Progenitor cell of endocrine pancreas (in vitro differentiated cells): ENCODE data around the gene UBE3B. TPM values are rescaled to one million over a fixed set of nuclear protein-coding genes. Genes with fewer than 3 reads are reported as not detected.

Source experiments
- DNase-seq: peaks from one replicate; pipeline ENCODE4 v3.0.0; 2021; ENCODE audit warnings: low spot score; ENCODE audit not compliant: unreplicated experiment
- H3K27ac Mint-ChIP-seq: 2 replicates; pipeline ENCODE4 v1.8.0; 2021; ENCODE audit warnings: mild to moderate bottlenecking, moderate library complexity, mixed read lengths
- H3K27me3 Mint-ChIP-seq: 2 replicates; pipeline ENCODE4 v1.8.0; 2021; ENCODE audit warnings: mixed read lengths
- H3K36me3 Mint-ChIP-seq: 2 replicates; pipeline ENCODE4 v1.8.0; 2022; ENCODE audit warnings: mixed read lengths; ENCODE audit not compliant: insufficient read depth
- H3K4me1 Mint-ChIP-seq: 2 replicates; pipeline ENCODE4 v1.8.0; 2021; ENCODE audit warnings: low read depth, mixed read lengths
- H3K4me3 Mint-ChIP-seq: 2 replicates; pipeline ENCODE4 v1.8.0; 2021; ENCODE audit warnings: low read depth, mild to moderate bottlenecking, moderate library complexity, mixed read lengths
- H3K9me3 Mint-ChIP-seq: 2 replicates; pipeline ENCODE4 v1.8.0; 2021; ENCODE audit warnings: low read depth, mixed read lengths
- CTCF ChIP-seq: fragments of 200-600 bp; sonication (generic); IDR thresholded peaks from one replicate; pipeline ENCODE4 v1.5.0; 2021; ENCODE audit warnings: antibody characterized with exemption, mild to moderate bottlenecking; ENCODE audit not compliant: unreplicated experiment
- total RNA-seq: library from RNA; stranded (reverse); gene quantifications from 2 replicates; pipeline ENCODE4 v1.2.1, GENCODE V29; 2021

UBE3B gene
- total RNA-seq, 1 donor from 2014 or later = 41.8 TPM

- Mint-ChIP-seq H3K36me3 (peaks cover 33% of the 10 kb centered on the region), H3K9me3 (peaks cover 12% of the 10 kb centered on the region), H3K27me3 (no peaks in the 10 kb centered on the region), H3K4me1 (no peaks in the 10 kb centered on the region), H3K27ac (no peak overlapping the region), H3K4me3 (no peak overlapping the region)
- TF ChIP-seq CTCF = no peak
- DNase-seq = no peak
Measured at GRCh38 chr12:109496306-109496705, 18.9 kb downstream of the UBE3B start.

DNA sequence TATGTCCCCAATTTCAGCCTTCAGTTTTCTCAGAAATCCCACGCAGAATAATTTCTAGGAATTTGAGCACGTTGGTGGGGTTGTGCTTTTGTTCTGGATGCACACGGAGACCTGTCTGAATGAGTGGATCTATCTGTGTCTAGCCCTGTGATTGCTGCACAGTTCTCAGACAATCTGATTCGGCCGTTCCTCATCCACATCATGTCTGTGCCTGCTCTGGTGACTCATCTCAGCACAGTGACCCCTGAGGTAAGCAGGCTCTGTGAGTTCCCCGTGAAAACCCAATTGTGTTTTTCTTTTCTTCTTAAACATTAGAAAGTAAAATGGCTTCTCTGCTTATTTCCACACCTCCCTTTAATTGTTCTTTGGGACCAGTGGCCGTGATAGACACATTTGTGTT is 20.2 kb downstream of the UBE3B start:
- Mint-ChIP-seq H3K27ac (no peak overlapping the region), H3K36me3 (peaks cover 33% of the 10 kb centered on the region), H3K4me3 (no peak overlapping the region), H3K9me3 (peaks cover 12% of the 10 kb centered on the region), H3K4me1 (no peaks in the 10 kb centered on the region), H3K27me3 (no peaks in the 10 kb centered on the region)
- no peak for TF ChIP-seq CTCF
- no peak for DNase-seq

- Mint-ChIP-seq H3K27ac (no peak overlapping the region), H3K36me3 (peaks cover 26% of the 10 kb centered on the region), H3K27me3 (no peaks in the 10 kb centered on the region), H3K4me3 (no peak overlapping the region), H3K4me1 (no peaks in the 10 kb centered on the region), H3K9me3 (peaks cover 5% of the 10 kb centered on the region)
- no peak for DNase-seq
- no peak for TF ChIP-seq CTCF
Measured at GRCh38 chr12:109500406-109501185, 23.2 kb downstream of the UBE3B start.

GRCh38 chr12:109501299-109501698 is 23.9 kb downstream of the UBE3B start:
- Mint-ChIP-seq H3K27ac (no peak overlapping the region), H3K36me3 (peaks cover 20% of the 10 kb centered on the region), H3K9me3 (no peaks in the 10 kb centered on the region), H3K4me1 (no peaks in the 10 kb centered on the region), H3K27me3 (no peaks in the 10 kb centered on the region), H3K4me3 (no peak overlapping the region)
- TF ChIP-seq CTCF = no peak
- DNase-seq = no peak

DNA sequence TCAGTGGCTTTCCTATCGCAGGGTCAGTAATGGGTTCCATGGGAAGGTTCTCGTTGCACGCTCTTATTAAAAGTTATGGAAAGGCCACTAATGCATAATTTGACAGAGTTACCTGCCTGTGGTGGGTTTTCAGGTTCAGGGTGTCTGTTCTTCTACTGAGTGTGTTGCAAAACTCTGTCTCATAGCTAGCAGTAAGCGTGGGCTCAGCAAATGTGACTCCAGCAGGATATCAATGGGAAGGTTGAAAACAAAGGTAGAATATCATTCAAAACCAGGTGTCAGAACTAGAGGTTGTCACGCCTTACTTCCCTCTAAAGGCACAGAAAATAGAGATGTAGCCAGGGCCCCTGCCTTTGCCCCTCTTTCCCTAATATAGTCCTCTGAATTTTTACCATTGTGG is 24.9 kb downstream of the UBE3B start:
- H3K27ac Mint-ChIP-seq = no peak overlapping the region
- H3K9me3 Mint-ChIP-seq = no peaks in the 10 kb centered on the region
- TF ChIP-seq CTCF = no peak
- DNase-seq = no peak
- H3K27me3 Mint-ChIP-seq = no peaks in the 10 kb centered on the region
- no peak overlapping the region for H3K4me3 Mint-ChIP-seq
- peaks cover 16% of the 10 kb centered on the region for H3K36me3 Mint-ChIP-seq
- no peaks in the 10 kb centered on the region for H3K4me1 Mint-ChIP-seq
